Measurements from ENCODE around the gene ZNF331. TPM values are rescaled to one million over a fixed set of nuclear protein-coding genes. Genes with fewer than 3 reads are reported as not detected.

The ZNF331 gene
- total RNA-seq, 1 experiment from 2014 or later, result 56.7 TPM

GRCh38 chr19:53509443-53509842 lies 28.5 kb upstream of the ZNF331 start (continued):
- TF ChIP-seq, protein P1, sequence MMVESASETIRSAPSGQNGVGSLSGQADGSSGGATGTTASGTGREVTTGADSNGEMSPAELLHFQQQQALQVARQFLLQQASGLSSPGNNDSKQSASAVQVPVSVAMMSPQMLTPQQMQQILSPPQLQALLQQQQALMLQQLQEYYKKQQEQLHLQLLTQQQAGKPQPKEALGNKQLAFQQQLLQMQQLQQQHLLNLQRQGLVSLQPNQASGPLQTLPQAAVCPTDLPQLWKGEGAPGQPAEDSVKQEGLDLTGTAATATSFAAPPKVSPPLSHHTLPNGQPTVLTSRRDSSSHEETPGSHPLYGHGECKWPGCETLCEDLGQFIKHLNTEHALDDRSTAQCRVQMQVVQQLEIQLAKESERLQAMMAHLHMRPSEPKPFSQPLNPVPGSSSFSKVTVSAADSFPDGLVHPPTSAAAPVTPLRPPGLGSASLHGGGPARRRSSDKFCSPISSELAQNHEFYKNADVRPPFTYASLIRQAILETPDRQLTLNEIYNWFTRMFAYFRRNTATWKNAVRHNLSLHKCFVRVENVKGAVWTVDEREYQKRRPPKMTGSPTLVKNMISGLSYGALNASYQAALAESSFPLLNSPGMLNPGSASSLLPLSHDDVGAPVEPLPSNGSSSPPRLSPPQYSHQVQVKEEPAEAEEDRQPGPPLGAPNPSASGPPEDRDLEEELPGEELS (CRISPR knock-in tag; IDR thresholded peaks at IDR 0.05), result no peak
- TF ChIP-seq NR3C1 (CRISPR knock-in tag; conservative IDR thresholded peaks at IDR 0.05; ENCODE audit: low read depth), result no peak
- no peak for TF ChIP-seq TP53 (CRISPR knock-in tag; IDR thresholded peaks at IDR 0.05)

DNA sequence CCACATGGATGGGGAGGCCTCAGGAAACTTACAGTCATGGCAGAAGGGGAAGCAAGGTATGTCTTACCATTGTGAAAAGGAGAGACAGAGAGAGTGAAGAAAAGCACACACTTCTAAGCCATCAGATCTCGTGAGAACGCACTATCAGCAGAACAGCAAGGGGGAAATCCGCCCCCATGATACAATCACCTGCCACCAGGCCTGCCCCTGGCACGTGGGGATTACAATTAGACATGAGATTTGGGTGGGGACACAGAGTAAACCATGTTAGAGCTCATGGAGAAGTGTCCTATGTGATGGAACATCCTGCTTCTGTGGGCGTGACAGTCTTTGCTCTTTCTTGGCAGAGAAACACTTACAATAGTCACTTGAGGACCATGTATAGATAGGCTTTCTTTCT lies 28.1 kb upstream of the ZNF331 start:
- ATAC-seq (no peak), DNase-seq (ENCODE audit: low spot score) (no peak)
- Mint-ChIP-seq H3K27me3 (ENCODE audit: low read depth) (no peaks in the 10 kb centered on the region), H3K27ac (peak overlapping the region; percentile 8; the same call in 1 of the 2 replicates), H3K9me3 (no peaks in the 10 kb centered on the region), H3K4me3 (no peak overlapping the region), H3K4me1 (peaks cover 19% of the 10 kb centered on the region), H3K36me3 (no peaks in the 10 kb centered on the region)
- POLR2A ChIA-PET, result no interaction called here
- CTCF ChIA-PET, result interaction anchor here (1.0 to 2.4 kb wide), 3 partner anchors 85 to 315 kb away, joined by 3 to 27 read pairs (median 11); no protein-coding TSS in a partner anchor
- no peak for TF ChIP-seq RELA (CRISPR knock-in tag; IDR thresholded peaks at IDR 0.05; ENCODE audit: borderline replicate concordance)
- TF ChIP-seq, protein P2, sequence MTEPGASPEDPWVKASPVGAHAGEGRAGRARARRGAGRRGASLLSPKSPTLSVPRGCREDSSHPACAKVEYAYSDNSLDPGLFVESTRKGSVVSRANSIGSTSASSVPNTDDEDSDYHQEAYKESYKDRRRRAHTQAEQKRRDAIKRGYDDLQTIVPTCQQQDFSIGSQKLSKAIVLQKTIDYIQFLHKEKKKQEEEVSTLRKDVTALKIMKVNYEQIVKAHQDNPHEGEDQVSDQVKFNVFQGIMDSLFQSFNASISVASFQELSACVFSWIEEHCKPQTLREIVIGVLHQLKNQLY (CRISPR knock-in tag; IDR thresholded peaks at IDR 0.05), result no peak
- TF ChIP-seq, protein P1 (CRISPR knock-in tag; IDR thresholded peaks at IDR 0.05), result no peak
- no peak for TF ChIP-seq CREB1 (CRISPR knock-in tag; IDR thresholded peaks at IDR 0.05)
- TF ChIP-seq TCF7 (CRISPR knock-in tag; IDR thresholded peaks at IDR 0.05; ENCODE audit: low read depth), result no peak
- TF ChIP-seq FOXP1 (CRISPR knock-in tag; IDR thresholded peaks at IDR 0.05; ENCODE audit: borderline replicate concordance), result no peak
- TF ChIP-seq ARID4B (CRISPR knock-in tag; IDR thresholded peaks at IDR 0.05; ENCODE audit: borderline replicate concordance), result no peak
- no peak for TF ChIP-seq ZNF671 (CRISPR knock-in tag; IDR thresholded peaks at IDR 0.05)

DNA sequence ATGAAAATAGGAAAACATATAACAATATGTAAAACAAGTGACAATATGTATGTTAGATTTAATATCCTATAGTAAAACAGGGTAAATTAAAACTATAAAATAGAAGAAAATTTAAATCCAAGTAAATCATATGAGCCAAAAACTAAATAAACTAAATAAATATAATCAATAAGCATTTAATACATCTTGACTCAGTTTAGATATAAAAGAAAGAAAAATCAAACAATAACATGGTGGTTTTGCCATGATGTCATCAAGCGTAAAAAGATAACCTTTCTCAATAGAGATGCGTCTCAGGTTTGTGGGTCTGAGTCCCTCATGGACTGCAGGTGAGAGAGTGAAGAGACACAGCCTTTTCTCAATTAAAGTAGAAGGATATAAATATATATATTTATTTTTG lies 26.6 kb upstream of the ZNF331 start:
- POLR2A ChIA-PET, result no interaction called here
- H3K4me3 Mint-ChIP-seq, result no peak overlapping the region
- no peaks in the 10 kb centered on the region for H3K36me3 Mint-ChIP-seq
- H3K4me1 Mint-ChIP-seq, result peaks cover 13% of the 10 kb centered on the region
- H3K9me3 Mint-ChIP-seq, result no peaks in the 10 kb centered on the region
- DNase-seq (ENCODE audit: low spot score) (no peak), ATAC-seq (no peak)
- H3K27me3 Mint-ChIP-seq (ENCODE audit: low read depth), result no peaks in the 10 kb centered on the region
- CTCF ChIA-PET, result interaction anchor here (1.0 to 2.4 kb wide), 10 partner anchors 9 to 316 kb away, joined by 3 to 27 read pairs (median 8); no protein-coding TSS in a partner anchor
- no peak overlapping the region for H3K27ac Mint-ChIP-seq
- TF ChIP-seq, protein P3, sequence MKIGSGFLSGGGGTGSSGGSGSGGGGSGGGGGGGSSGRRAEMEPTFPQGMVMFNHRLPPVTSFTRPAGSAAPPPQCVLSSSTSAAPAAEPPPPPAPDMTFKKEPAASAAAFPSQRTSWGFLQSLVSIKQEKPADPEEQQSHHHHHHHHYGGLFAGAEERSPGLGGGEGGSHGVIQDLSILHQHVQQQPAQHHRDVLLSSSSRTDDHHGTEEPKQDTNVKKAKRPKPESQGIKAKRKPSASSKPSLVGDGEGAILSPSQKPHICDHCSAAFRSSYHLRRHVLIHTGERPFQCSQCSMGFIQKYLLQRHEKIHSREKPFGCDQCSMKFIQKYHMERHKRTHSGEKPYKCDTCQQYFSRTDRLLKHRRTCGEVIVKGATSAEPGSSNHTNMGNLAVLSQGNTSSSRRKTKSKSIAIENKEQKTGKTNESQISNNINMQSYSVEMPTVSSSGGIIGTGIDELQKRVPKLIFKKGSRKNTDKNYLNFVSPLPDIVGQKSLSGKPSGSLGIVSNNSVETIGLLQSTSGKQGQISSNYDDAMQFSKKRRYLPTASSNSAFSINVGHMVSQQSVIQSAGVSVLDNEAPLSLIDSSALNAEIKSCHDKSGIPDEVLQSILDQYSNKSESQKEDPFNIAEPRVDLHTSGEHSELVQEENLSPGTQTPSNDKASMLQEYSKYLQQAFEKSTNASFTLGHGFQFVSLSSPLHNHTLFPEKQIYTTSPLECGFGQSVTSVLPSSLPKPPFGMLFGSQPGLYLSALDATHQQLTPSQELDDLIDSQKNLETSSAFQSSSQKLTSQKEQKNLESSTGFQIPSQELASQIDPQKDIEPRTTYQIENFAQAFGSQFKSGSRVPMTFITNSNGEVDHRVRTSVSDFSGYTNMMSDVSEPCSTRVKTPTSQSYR (CRISPR knock-in tag; IDR thresholded peaks at IDR 0.05), result no peak
- TF ChIP-seq, protein P4, sequence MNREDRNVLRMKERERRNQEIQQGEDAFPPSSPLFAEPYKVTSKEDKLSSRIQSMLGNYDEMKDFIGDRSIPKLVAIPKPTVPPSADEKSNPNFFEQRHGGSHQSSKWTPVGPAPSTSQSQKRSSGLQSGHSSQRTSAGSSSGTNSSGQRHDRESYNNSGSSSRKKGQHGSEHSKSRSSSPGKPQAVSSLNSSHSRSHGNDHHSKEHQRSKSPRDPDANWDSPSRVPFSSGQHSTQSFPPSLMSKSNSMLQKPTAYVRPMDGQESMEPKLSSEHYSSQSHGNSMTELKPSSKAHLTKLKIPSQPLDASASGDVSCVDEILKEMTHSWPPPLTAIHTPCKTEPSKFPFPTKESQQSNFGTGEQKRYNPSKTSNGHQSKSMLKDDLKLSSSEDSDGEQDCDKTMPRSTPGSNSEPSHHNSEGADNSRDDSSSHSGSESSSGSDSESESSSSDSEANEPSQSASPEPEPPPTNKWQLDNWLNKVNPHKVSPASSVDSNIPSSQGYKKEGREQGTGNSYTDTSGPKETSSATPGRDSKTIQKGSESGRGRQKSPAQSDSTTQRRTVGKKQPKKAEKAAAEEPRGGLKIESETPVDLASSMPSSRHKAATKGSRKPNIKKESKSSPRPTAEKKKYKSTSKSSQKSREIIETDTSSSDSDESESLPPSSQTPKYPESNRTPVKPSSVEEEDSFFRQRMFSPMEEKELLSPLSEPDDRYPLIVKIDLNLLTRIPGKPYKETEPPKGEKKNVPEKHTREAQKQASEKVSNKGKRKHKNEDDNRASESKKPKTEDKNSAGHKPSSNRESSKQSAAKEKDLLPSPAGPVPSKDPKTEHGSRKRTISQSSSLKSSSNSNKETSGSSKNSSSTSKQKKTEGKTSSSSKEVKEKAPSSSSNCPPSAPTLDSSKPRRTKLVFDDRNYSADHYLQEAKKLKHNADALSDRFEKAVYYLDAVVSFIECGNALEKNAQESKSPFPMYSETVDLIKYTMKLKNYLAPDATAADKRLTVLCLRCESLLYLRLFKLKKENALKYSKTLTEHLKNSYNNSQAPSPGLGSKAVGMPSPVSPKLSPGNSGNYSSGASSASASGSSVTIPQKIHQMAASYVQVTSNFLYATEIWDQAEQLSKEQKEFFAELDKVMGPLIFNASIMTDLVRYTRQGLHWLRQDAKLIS (CRISPR knock-in tag; IDR thresholded peaks at IDR 0.05; ENCODE audit: borderline replicate concordance), result no peak
- TF ChIP-seq, protein P5, sequence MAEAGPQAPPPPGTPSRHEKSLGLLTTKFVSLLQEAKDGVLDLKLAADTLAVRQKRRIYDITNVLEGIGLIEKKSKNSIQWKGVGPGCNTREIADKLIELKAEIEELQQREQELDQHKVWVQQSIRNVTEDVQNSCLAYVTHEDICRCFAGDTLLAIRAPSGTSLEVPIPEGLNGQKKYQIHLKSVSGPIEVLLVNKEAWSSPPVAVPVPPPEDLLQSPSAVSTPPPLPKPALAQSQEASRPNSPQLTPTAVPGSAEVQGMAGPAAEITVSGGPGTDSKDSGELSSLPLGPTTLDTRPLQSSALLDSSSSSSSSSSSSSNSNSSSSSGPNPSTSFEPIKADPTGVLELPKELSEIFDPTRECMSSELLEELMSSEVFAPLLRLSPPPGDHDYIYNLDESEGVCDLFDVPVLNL (CRISPR knock-in tag; IDR thresholded peaks at IDR 0.05; ENCODE audit: borderline replicate concordance, low read depth), result no peak

Data from WTC11 (cell line).